Measurements from ENCODE around the gene MAPT.
"Not testable (repeated sequence)": the region's sequence is repeated elsewhere in the genome, so short reads cannot be mapped to it uniquely, and the experiment has no call there.

MAPT gene

DNA sequence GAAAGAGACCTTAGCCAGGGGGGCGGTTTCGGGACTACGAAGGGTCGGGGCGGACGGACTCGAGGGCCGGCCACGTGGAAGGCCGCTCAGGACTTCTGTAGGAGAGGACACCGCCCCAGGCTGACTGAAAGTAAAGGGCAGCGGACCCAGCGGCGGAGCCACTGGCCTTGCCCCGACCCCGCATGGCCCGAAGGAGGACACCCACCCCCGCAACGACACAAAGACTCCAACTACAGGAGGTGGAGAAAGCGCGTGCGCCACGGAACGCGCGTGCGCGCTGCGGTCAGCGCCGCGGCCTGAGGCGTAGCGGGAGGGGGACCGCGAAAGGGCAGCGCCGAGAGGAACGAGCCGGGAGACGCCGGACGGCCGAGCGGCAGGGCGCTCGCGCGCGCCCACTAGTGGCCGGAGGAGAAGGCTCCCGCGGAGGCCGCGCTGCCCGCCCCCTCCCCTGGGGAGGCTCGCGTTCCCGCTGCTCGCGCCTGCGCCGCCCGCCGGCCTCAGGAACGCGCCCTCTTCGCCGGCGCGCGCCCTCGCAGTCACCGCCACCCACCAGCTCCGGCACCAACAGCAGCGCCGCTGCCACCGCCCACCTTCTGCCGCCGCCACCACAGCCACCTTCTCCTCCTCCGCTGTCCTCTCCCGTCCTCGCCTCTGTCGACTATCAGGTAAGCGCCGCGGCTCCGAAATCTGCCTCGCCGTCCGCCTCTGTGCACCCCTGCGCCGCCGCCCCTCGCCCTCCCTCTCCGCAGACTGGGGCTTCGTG is at the start of gene MAPT:
TSS of gene MAPT (plus strand) at position 533 of the 763 bp plus-strand sequence. CDS start 67,784 bp downstream, outside the sequence.
- peak; percentile 96 for DNase-seq

DNA sequence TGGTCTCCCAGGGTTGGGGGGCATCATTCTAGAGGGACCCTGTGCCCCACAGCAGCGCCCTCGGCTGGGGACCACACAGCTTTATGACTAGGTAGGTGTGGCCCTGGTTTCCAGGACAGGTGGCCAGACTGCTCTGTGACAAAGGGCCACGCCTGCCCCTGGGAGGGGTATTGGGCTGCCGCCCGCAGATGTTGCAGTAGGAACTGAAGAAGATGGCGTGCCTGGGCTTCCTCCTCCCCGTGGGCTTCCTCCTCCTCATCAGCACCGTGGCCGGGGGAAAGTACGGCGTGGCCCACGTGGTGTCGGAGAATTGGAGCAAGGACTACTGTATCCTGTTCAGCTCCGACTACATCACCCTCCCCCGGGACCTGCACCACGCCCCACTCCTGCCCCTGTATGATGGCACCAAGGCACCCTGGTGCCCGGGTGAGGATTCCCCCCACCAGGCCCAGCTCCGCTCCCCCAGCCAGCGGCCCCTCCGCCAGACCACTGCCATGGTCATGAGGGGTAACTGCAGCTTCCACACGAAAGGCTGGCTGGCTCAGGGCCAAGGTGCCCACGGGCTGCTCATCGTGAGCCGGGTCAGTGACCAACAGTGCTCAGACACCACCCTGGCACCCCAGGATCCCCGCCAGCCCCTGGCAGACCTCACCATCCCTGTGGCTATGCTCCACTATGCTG is 49.5 kb upstream of the MAPT start, which contains the start of gene SPPL2C:
TSS of gene SPPL2C (plus strand) at position 187 of the 681 bp plus-strand sequence. CDS start at position 213, 26 bp downstream.
- DNase-seq: no peak

DNA sequence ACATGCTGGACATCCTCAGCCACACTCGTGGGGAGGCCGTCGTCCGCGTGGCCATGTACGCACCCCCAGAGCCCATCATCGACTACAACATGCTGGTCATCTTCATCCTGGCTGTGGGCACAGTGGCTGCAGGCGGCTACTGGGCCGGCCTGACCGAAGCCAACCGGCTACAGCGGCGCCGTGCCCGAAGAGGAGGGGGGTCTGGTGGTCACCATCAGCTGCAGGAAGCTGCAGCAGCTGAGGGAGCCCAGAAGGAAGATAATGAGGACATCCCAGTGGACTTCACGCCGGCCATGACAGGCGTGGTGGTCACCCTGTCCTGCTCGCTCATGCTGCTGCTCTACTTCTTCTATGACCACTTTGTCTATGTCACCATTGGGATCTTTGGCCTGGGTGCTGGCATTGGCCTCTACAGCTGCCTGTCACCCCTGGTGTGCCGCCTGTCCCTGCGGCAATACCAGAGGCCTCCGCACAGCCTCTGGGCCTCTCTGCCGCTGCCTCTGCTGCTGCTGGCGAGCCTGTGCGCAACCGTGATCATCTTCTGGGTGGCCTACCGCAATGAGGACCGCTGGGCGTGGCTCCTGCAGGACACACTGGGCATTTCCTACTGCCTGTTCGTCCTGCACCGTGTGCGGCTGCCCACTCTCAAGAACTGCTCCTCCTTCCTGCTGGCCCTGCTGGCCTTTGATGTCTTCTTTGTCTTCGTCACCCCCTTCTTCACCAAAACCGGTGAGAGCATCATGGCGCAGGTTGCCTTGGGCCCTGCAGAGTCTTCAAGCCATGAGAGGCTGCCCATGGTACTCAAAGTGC is 48.8 kb upstream of the MAPT start:
- no peak for DNase-seq

DNA sequence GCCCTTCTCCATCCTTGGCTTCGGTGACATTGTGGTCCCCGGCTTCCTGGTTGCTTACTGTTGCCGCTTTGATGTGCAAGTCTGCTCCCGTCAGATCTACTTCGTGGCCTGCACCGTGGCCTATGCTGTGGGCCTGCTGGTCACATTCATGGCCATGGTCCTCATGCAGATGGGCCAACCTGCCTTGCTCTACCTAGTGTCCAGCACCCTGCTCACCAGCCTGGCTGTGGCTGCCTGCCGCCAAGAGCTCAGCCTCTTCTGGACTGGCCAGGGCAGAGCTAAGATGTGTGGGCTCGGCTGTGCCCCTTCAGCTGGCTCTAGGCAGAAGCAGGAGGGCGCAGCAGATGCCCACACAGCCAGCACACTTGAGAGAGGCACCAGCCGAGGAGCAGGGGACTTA is 48.1 kb upstream of the MAPT start:
- no peak for DNase-seq

DNA sequence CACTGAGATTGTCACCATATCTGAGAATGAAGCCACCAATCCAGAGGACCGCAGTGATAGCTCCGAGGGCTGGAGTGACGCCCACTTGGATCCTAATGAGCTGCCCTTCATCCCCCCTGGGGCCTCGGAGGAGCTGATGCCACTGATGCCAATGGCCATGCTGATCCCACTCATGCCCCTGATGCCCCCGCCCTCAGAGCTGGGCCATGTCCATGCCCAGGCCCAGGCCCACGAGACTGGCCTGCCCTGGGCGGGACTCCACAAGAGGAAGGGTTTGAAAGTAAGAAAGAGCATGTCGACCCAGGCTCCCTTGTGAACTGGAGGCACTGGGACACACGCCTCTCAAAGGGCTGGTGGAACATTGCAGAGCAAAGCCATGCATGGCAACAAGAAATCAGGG is 47.7 kb upstream of the MAPT start:
- no peak for DNase-seq

DNA sequence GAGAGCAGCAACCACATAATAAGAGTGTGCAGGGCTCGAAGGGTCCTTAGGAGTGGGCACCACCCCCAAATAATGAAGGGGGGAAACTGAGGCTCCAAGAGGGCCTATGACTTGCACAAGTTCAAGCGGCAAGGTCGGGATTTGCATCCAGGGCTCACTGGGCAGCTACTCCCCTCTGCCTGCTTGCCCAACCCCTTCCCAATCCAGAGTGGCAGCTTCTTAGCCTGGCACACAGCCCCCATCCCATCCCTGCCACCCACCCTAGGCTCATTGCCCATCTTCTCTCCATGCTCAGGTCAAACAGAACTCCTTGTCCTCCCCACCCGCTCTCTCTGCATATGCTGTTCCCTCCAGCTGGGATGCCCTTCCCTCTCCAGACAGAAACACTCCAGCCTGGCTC is 47.3 kb upstream of the MAPT start:
- DNase-seq: no peak

DNA sequence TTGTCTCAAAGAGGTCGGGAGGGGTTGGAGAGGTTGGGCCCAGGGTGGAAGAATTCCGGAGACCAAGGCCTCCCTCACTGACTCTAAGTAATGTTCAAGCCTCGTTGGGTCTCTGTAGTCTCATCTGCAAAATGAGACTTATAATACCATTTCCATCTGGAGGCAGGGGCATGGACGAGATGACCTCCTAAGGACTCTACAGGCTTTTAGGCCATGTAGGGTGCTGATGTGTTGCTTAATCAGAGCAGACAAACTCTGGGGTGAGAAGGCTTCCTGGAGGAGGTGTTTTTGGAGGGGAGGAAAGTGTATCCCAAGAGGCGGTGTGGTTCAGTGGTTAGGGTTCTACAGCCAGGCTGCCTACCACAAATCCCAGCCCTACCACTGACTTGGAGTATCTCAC is 46.6 kb upstream of the MAPT start:
- no peak for DNase-seq

DNA sequence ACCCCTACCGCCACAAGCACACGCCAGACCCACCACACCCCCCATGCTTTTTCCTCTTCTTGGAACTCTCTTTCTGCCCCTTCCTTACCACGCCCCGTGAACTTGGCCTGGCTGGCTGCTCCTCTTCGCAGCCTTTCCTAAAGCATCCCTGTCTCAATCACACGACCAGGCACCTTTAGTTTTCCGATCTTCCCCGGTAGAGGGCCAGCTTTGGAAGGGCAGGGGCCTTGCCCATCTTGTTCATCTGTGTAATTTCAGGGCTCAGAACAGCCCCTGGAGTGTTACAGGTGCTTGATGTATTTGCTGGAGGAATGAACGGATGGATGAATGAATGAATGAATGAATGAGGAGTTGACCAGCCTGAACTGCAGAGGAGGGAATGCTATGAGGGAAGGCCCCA is 45.9 kb upstream of the MAPT start:
- no peak for DNase-seq

DNA sequence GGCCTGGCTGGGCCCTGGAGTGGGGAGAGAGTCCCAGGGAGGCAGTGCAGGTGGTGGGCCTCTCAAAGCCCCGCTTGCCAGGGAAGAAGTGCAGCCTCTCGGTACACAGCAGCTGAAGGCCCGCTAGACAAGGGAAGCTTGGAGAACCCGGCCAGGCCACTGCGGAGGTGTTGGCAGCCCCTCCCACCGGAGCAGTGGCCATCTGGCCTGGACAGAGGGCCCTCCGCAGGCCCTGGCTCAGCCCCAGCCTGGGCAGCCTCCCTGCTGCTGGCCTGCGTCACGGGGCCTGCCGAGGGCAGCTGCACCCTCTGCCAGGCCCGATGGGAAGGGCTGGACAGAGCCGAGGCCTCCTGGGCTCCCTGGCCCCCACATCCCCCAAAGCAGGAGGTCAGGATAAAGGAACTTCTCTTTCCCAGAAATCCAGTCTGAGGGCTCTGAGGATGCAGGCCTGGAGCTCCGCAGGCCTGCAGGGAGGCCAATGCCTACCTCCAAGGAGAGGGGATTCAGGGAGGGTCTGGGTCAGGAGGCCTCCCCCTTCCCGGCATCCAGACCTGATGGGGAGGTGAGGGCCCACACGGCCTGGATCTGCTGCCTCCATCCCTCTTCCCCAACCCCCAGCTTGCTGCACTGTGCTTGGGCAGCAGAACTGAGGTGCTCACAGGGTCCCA is 45.4 kb upstream of the MAPT start:
- DNase-seq: no peak

DNA sequence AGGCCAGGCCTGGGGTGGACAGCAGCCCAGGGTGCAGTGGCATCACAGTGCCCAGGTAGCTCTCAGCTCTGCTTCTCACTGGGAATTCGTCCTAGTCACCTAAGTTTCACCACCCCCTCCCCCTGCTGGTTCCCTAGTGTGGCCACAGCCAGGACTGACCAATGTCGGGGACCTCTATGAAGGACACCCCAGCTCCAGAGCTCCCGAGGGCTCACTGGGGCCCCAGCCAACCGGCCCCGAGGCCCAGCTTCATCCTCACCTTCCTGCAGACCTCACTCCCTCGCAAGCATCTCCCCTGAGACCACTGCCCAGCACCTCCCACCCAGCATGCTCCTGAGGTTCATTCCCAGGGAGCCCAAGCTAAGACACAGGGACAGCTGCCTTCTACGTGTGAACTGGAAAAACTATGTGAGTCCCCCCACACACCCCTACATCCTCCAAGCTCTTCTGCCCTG is 44.8 kb upstream of the MAPT start:
- no peak for DNase-seq

DNA sequence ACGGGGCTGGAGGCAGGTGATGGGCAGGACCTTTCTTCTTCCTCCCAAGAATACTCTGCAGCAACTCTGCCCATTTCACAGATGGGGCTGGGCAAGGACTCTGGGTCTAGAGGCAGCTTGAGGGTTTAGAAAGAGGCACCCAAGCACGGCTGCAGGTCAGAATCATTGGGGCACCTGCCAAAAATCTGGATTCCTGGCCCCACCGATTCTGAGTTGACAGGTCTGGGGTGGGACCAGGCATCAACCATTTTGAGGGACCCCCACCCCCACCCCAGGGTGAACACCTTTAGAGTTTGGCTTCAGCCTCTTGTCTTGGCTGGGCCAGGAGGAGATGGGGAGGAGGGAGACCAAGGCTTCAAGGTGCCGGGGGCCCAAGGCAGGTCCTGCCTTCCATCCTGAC is 44.3 kb upstream of the MAPT start:
- no peak for DNase-seq

DNA sequence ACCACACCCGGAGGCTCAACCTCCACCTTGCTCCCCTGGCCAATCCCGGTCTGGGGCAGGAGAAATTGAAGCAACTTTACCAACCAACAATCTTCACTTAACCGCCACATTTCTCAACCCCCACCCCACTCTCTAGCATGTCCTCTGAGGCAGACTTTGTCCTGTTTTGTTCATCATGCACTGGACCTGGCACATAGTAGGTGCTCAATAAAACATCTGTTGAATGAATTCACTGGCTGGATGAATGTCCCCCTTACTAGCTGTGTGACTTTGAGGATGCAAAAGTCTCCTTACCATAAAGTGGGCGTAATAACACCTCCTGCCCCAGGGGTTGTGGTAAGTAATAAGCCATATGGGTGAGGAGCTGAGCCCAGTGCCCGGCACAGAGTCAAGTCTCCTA is 43.9 kb upstream of the MAPT start:
- DNase-seq: no peak

DNA sequence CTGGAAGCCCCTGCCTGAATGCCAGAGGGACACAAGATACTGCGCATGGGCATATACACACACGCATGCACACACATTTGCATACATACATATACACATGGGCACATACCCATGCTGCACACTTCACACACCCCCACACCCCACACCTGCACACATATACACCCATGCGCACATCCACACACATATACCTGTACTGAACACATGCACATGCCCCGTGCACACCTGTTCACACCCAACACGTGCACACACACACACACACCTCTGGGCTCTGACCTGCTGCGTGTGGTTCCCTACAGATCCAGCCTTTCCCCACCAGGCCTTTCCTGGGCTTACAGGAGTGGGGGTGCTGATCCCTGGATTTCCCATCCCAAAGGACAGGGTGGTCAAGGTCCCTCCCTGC is 43.3 kb upstream of the MAPT start:
- no peak for DNase-seq

DNA sequence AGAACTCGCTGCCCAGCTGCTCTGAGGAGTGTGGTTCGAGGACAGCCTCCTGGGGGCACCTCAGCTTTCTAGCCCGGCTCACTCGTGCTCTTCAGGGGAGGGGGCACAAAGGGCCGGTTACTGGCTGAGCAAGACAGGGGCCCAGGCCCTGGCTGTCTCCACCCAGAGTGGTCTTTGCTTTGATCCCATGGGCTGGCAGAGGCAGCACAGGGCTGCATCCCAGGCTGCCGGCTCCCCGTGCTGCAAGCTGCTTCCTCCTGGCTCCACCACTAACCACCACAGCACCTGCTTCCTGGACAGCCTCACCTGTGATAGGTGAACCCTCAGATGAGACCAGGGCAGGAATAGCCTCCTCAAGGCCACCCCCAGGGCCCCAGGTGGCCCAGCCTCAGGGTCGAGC is 42.9 kb upstream of the MAPT start:
- DNase-seq: no peak

DNA sequence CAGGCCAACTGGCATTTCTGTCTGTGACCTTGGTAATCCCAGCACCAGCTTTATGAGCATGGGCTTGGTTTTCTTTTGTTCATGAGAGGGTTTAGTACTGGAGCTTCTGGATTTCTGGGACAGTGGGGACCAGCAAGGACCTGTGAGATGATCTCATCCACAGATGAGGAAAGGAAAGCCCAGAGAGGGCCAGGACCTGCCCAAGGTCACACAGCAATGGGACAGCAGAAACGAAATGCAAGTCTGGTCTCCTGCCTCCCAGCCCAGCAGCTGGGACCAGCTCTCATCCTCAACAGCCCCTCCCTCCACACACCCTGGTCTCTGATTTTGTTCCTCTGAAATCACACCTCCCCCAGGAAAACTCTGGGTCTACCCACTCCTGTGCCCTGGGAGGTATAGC is 42.5 kb upstream of the MAPT start:
- DNase-seq: no peak

DNA sequence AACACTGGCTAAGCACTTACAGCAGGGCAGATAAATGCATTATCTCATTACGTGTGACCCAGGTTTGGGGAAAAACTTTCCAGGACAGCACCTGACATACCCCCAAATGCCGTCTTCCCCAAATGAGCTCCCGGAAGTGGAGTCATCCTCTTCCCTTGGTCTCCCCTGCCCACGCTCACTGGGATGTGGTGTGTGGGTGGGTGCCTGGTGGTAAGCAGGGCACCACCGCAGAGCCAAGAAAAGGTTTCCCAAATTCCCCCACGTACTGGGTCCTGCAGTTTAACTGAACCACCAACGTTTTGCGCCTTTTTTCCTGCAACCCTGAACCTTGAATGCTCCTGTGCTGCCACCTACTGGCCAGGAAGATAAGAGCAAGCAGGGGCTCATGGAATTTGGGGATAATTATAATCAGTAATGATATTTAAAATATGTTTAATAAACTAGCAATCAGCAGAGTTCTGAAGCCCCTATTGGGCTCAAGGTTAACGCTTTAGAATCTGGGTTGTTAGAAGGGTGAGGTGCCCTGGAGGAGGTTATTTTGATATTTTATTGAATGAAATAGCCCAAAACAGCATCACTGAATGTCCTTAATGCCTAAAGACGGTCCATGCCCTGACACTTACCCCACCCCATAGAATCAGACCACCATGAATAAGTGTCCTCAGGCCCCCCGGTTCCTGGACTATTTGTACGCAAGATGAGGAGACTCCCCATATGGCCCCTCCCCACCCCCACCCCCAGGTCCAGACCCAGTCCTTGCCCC is 41.6 kb upstream of the MAPT start:
- peak; percentile 84 for DNase-seq

DNA sequence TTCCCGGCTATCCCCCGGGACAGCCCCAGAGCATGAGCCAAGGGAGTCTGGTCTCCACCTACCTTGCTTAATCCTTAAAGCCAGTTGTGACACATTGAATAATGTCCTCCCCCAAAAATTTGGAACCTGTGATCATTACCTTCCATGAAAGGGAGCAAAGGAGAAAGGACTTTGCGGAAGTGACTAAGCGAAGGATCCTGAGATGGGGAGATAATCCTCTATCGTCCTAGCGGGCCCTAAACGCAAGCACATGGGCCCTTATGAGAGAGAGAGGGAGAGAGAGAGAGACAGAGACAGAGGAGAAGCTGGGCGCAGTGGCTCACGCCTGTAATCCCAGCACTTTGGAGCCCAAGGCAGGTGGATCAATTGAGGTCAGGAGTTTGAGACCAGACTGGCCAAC is 40.1 kb upstream of the MAPT start:
- peak; percentile 32 for DNase-seq

DNA sequence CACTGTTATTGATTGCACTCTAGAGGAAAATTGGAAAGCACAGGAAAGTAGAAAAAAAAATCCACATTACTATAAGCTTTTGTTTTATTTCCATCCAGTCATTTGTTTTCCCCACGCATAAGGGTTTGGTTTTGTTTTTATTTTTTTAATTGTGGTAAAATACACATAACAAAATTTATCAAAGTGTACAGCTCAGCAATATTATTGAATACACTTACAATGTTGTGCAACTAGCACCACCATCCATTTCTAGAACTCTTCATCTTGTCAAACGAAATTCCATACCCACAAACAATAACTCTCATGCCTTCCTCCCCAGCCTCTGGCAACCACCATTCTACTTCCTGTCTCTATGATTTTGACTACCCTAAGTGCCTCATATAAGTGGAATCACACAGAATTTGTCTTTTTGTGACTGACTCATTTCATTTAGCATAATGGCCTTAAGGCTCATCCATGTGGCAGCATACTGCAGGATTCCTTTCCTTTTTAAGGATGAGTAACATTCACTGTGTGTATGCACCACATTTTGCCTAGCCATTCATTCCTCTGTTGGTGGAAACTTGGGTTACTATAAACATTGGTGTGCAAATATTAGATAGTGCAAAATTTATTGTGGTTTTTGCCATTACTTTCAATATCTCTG is 38.5 kb upstream of the MAPT start:
- no peak for DNase-seq

DNA sequence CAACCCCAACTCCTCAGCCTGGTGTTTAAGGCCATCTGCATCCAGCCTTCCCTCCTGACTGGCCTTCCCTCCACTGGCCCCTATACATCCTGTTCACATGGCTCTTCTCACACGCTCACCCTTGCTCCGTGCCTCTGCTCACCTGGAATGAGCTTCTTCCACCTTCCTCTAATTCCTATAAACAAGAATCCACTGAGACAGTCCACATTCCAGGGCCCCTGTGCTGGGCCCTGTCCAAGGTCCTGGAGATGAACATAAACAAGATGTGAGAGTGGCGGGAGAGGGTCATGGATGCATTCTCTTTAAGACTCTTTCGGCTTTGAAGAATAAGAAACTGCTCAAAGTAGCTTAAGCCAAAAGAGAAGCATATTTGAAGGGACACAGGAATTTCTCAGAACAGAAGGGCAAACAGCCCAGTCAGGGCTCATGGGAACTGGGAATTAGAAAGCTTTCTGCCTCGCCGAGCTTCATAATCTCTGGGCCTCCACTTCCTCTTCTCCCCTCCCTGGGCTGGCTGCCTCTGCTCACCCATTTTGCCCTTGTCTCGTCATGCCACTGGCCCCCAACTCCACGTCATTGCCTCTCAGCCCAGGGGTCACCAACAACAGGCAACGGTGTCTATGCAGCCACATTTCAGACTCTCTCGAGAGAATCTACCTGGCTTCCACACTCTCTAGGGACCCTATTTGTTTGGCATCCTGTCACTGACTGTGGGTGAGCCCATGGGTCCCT is 36.2 kb upstream of the MAPT start:
- DNase-seq: no peak

DNA sequence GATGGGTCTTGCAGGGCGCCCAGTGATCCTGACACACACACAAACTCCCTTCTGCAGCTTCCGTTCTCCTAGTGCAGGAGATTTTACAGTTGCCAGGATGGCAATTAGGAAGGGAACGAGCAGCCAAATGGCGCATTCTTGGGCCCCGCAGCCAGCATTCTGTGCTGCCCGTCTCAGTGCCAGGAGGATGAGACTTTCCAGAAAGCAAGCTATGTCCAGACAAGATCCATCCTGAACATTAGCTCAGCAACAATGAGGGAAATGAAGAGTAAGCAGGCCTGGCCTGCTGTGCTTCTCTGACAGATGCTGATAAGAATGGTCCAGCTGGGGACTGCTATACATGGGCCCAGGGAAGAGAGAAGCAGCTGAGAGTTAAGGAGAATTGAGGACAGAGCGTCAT is 33.2 kb upstream of the MAPT start:
- DNase-seq: no peak

DNA sequence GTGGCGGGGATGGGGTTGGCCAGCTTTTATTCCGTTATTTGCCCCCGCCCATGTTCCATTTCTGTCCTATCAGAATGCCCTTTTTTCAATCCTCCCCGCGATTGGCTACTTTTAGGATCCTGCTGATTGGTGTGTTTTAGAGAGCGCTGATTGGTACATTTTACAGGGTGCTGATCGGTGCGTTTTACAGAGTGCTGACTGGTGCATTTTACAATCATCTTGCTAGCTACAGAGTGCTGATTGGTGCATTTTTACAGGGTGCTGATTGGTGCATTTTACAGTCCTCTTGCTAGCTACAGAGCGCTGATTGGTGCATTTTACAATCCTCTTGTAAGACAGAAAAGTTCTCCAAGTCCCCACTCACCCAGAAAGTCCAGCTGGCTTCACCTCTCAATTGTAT is 32.2 kb upstream of the MAPT start:
- not testable (repeated sequence) for DNase-seq

Data from NCI-H82 (cell line).